Fibroblast of lung (primary cell): ENCODE results near the gene CCDC181.

Experiments used
- CTCF ChIP-seq, 2 donors: IDR thresholded peaks in 1 of 2; conservative IDR thresholded peaks in 1 of 2; 1 replicate in 1 of 2; 2 replicates in 1 of 2; pipeline ENCODE4 v1.5.1; 2011 to 2012; ENCODE audit warnings: low read length in 2 of 2, control low read depth in 1 of 2, inconsistent platforms in 1 of 2, low read depth in 1 of 2, mild to moderate bottlenecking in 1 of 2
- EZH2 ChIP-seq: IDR thresholded peaks from 2 replicates; pipeline ENCODE4 v1.5.1; 2012; ENCODE audit warnings: low read length, control low read depth, mild to moderate bottlenecking; ENCODE audit errors: missing control alignments

- TF ChIP-seq CTCF (conservative IDR thresholded peaks at IDR 0.05 in 1 of 2, IDR thresholded peaks at IDR 0.05 in 1 of 2; ENCODE audit: low read depth in 1 of 2, low read length in 2 of 2) (no peak), EZH2 (no peak)
These were observed 1.0 kb downstream of the CCDC181 start for GRCh38 chr1:169426174-169426705.
